Stimulated activated CD4-positive, alpha-beta T cell treated with anti-CD3 and anti-CD28 coated beads, Interleukin-1b, Interleukin-23, amount 100 ng/mL, for 4 hours (primary cell): ENCODE results near the gene CD72.
A peak's percentile ranks its signal among the peaks of the same experiment; 100 is the strongest.
"Not testable (repeated sequence)": the region's sequence is repeated elsewhere in the genome, so short reads cannot be mapped to it uniquely, and the experiment has no call there.

Source experiments
- DNase-seq, 2 donors: peaks; one replicate each; pipeline ENCODE4 v3.0.0-alpha.2; 2020; ENCODE audit warnings: low read depth in 2 of 2

Gene CD72

DNA sequence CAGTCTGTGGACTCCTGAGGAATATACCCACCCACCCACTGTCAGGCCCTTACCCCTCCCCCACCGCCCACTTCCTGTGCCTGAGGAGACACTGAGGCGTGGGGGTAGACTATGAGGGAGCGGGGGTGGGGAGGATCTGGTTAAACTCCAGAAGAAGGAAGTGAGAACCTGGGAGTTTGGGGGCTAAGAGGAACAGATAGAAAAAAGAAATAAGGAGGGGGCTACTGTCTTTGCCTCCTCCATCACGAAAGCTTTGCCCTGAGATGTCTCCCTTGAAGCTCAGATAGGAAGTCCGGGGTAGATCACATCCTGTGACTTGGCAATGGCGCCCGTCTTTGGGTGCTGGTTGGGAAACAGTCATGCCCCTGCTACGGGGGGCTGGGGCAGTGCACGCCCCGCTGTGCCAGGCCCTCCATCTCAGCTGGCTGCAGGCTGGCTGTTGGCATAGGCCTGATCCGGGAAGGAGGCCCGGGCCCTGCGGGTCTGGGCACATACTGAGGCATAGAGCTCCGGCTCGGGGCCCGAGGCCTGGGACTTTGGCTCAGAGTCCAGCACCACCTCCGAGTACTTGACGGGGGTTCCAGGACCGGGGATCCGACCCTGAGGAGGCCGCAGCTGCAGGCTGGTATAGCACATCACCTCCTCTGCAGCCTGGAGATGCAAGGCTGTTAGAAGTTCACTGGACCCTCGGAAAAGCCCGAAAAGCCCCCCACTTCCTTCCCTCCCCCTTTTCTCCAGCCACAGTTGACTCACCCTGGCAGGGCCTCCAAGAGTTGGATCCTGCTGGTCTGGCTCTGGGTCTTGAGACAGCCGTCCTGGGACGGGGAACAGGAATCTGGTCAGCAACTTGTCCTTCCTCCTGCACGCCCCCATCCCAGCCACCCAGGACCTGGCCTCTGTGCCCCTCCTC lies 31.5 kb upstream of the CD72 start:
- peak in 1 of 2 donors; percentile 40 for DNase-seq

DNA sequence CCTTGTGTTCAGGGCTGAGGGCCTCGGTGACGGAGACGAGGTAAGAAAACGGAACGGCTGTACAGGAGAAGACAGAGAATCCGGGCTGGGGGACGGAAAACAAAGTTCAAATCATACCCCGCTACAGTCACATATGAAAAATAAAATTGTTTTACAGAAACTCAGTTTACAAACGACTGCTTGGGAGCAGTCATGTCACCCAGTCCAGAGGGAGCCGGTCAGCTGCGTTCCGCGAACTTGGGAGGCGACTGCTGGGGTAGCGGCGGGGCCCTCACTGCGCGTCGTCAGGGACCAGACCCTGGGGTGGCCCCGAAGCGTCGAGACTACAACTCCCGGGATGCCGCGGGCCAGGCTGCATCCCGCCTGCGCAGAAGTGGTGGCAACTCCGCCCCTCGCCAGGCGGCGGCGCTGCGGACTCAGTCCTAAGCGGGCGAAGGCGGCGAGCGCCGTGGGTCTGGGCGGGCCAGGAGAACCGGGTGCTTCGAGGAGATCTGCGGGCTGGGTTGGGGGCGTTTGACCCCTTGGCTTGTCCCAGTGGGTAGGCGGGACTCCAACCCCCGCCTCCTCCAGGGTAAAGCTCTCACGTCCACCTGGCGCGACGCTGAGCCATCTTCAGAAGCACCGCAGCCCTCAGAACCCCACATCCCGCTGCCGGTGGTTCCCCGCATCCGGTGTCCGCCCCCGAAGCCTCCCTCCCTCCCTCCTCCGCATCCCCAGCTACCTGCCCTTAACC lies 28.5 kb upstream of the CD72 start:
- peak; percentile 86 to 89 for DNase-seq

DNA sequence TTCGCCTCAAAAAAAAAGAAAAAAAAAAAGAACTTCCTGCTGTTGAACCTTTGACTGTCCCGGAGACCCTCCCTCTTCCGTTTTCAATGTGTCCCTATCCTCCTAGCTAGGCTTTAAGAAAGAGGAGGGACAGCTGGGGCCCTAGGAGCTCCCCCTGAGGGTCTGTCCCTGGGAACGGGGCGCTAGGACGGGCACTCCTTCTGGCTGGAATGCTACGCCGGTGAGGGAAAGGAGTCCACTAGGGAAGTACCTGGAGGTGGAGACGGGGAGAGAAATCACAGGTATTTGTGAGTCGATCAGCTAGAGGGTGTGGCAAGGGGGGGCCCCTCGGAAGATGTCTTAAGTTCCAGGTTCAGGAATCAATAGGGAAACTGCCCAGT lies 27.9 kb upstream of the CD72 start:
- DNase-seq, result no peak

DNA sequence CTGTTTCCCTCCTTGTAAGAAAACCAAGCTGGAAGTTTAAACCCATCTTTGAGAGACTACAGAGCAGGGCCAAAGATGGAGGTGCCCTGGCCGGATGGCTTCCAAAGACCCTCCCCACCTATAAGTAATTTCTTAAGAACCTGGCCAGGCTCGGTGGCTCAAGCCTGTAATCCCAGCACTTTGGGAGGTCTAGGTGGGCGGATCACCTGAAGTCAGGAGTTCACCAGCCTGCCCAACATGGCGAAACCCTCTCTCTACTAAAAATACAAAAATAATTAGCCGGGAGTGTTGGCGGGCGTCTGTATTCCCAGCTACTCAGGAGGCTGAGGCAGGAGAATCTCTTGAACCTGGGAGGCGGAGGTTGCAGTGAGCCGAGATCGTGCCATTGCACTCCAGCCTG lies 27.5 kb upstream of the CD72 start:
- DNase-seq, result not testable (repeated sequence)

DNA sequence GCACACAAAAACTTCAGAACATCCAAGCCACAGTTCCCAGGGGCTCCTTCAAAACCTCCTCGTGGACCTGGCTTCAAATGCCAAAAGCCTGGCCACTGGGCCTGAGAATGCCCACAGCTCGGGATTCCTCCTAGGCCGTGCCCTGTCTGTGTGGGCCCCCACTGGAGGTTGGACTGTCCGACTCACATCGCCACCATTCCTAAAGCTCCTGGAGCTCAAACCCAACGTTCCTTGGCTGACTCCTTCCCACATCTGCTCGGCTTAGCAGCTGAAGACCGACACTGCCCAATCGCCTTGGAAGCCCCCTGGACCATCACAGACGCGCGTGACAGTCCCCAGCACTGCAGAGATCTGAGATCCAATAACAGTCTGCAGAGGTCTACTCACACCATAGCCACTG lies 24.8 kb upstream of the CD72 start:
- DNase-seq, result no peak

DNA sequence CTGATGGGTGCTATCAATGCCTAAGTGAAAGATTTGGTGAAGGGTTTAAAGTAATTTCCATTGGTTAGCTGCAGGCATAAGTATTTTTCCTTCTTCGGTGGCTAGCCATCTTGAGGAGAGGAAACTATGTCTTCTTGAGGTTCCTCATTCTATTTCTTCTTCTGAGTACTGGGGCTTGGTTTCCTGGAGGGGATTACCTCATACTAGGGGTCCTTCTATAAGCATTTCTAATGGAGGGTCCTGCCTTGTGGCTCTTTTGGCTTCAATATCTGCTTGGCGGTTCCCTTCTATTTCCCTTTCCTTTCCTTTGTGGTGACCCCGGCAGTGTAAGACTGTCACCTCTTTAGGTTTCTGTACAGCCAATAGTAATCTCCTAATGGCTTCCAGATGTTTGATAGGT lies 23.3 kb upstream of the CD72 start:
- not testable (repeated sequence) for DNase-seq

DNA sequence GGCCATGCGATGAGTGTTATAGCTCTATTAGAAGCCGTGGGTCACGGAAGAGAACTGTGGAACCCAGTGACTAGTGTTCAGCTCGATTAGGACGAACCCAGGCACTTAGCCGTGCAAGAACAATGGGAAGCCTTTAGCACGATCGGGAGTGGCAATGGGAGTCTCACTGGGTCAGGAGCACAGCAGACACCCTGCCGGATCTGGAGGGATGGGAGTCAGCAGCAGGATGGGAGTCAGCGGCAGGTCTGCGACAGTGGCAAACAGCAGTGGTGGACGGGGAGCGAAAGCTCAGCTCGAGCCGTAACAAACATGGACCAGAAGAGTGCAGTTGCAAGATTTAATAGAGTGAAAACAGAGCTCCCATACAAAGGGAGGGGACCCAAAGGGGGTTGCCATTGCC lies 22.2 kb upstream of the CD72 start:
- DNase-seq, result not testable (repeated sequence)

DNA sequence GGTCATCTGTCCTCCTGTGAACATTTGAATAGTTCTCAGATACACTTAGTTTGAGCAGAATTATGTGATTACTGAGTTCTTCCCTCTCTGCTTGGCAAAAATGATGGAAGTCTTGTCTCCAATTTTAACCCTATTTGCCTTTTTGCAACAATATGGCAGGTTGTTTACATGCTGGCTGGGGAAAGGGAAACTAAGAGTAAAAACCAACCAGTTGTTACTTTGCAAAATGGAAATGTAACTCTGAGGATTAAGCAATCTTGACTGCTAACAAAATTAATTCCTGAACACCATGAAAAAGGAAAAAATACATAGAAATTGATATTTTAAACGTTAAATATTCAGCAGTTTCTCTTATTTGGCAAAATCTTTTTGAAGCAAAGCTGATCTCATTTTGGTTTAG lies 21.4 kb upstream of the CD72 start:
- DNase-seq, result no peak

DNA sequence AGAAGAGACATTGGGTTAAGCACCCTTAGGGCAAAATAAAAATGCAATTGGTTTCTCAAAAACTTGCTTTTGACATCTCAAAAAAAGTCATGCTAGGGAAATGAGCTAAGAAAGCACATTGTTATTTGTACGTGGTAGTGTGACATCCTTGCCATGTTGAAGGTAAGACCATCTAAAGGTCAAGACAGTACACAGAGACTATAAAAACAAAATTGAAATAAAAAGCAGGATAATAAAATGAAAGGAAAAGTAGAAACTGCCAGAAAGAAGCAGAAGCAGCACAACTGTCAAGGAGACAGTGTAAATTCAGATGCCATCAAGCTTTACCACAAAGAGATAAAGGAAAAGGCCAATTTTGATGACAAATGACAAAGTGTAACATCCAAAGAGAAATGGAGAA lies 21.0 kb upstream of the CD72 start:
- not testable (repeated sequence) for DNase-seq

DNA sequence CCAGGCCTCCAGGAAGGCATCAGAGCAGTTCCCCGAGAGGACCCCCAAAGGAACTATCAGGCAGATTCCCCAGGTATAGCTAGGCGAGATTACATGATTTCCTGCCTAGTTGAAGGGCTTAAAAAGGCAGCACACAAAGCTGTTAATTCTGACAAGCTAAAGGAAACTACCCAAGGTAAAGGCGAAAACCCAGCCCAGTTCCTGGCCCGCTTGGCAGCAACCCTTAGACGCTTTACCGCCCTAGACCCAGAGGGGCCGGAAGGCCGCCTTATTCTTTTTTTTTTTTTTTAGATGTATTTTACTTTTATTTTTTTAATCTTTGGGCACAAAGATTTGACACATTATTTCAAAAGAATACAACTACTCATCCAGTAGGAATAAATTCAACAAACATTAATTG lies 20.5 kb upstream of the CD72 start:
- DNase-seq, result not testable (repeated sequence)

DNA sequence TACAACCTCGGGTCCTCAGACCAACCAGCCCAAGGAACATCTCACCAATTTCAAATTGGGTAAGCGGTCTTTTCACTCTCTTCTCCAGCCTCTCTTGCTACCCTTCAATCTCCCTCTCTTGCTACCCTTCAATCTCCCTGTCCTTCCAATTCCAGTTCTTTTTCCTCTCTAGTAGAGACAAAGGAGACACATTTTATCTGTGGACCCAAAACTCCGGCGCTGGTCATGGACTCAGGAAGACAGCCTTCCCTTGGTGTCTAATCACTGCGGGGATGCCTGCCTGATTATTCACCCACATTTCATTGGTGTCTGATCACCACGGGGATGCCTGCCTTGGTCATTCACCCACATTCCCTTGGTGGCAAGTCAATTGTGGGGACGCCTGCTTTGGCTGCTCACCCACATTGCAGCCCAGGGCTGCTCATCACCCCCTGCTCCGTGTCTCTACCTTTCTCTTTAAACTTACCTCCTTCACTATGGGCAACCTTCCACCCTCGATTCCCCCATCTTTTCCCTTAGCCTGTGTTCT lies 19.3 kb upstream of the CD72 start:
- DNase-seq, result not testable (repeated sequence)

DNA sequence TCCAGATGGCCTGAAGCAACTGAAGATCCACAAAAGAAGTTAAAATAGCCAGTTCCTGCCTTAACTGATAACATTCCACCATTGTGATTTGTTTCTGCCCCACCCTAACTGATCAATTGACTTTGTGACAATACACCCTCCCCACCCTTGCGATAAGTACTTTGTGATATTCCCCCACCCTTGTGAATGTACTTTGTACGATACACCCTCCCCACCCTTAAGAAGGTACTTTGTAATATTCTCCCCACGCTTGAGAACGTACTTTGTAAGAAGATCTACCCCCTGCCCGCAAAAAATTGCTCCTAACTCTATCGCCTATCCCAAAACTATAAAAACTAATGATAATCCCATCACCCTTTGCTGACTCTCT lies 18.6 kb upstream of the CD72 start:
- DNase-seq, result not testable (repeated sequence)

DNA sequence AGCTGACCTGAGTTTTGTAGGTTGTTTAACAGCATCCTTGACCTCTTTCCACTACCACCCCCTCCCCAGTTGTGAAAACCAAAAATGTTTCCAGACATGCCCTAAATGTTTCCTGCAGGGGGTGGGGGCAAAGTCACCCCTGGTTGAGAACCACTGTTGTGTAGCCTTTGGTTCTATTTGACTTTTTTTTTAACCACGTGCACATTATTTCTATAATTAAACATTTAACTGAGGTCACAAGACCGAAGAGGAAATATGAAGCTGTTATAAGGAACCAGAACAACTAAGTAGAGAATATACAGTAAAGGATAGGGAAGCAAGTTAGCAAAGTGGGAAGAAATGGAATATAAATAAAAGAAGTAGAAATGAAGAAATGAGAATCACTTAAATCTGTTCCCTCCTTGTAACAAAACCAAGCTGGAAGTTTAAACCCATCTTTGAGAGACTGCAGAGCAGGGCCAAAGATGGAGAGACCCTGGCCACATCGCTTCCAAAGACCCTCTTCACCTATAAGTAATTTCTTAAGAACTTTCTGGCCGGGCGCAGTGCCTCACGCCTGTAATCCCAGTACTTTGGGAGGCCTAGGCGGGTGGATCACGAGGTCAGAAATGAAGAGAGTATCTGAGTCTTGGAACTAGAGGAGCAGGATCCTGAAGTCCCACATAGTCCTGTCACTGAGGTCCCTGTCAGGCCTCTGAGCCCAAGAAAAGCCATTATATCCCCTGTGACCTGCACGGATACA lies 18.1 kb upstream of the CD72 start:
- DNase-seq, result no peak

DNA sequence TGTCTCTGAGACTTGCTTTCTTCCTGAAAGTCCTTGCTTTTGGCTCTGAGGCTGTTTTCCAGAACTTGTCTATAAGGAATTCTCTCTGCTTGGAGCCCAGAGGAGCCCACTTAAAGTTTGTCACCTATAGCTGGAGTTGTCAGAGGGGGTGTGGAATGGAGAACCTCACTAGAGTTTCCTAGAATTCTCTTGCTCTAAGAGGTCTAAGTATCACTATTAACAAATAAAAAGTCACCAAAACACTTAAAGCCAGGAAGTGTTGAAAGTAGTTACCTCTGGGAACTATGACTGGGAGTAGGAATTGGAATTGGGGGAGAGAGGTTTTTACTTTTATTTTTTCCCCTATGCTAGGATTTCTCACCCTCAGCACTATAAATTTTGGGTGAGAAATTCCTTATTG lies 17.5 kb upstream of the CD72 start:
- no peak for DNase-seq

DNA sequence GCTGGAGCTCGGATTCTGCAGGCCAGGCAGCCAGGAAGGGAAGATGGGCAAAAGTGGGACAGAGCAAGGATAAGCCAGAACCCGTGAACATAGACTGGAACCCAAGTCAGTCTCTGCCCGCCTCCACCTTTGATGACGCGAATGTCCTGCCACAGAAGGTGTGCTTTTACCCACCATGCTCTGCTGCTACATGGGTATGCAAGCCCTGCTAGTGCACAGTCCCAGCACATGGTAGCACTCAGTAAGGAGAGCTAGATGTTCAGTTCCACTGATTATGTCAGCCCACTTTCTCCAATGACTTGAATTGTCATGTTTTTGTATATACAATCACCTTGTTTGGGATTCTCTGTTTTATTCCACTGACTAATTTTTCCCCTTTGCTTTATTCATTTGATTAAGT lies 11.4 kb upstream of the CD72 start:
- DNase-seq, result no peak

DNA sequence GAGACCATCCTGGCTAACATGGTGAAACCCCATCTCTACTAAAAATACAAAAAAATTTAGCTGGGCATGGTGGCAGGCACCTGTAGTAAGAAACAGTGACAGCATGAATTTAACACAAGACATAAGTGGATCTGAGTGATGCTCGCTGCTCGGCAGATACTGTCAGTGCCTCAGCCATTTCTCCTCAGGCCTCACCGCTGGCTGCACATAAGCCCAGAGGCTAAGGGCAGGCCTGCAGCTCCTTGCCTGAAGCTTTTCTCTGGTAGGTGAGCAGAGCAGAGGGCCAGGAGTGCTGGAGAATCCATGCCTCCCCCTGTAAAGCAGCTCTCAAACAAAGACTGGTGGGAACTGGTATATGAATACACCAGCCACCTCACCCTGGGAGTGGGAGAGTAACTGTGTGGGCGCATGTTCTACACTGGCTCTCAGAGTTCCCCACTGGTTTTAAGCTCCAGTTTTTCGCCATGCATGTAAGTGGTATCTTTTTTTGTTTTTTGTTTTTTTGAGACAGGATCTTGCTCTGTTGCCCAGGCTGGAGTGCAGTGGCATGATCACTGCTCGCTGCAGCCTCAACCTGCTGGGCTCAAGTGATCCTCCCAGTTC lies 10.3 kb upstream of the CD72 start:
- DNase-seq, result no peak

DNA sequence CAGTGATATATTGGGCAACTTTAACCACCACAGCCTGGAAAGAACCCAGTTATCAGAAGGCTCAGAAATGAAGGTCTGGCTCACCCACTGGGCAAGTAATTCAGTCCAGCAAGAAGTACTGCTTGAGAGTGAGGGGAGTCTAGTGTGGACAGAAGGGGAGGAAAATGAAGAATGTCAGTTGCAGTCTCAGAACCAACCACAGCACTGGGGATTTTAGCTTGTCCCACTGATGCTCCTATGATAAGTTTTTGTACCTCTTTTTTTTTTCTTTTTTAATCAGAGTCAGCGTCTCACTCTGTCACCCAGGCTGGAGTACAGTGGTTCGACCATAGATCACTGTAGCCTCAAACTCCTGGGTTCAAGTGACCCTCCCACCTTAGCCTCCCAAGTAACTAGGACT lies 9.4 kb upstream of the CD72 start:
- no peak for DNase-seq

DNA sequence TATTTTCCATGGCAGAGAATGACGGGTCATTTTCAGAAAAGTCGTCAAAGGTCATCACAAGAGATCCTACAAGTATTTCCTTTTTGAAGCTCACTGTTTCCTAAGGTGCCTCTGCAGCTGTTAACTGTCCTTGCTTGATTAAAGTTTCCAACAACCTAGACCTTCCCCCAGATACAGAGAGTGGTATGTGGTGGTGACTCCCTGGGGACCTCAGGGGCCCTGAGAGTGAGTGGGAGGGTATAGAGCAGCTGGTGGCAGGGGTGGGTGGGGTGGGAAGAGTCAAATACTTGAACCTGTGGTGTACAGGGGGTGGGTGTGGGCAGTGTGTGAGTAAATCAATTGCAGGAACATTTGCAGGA lies 1.6 kb upstream of the CD72 start:
- DNase-seq, result no peak

DNA sequence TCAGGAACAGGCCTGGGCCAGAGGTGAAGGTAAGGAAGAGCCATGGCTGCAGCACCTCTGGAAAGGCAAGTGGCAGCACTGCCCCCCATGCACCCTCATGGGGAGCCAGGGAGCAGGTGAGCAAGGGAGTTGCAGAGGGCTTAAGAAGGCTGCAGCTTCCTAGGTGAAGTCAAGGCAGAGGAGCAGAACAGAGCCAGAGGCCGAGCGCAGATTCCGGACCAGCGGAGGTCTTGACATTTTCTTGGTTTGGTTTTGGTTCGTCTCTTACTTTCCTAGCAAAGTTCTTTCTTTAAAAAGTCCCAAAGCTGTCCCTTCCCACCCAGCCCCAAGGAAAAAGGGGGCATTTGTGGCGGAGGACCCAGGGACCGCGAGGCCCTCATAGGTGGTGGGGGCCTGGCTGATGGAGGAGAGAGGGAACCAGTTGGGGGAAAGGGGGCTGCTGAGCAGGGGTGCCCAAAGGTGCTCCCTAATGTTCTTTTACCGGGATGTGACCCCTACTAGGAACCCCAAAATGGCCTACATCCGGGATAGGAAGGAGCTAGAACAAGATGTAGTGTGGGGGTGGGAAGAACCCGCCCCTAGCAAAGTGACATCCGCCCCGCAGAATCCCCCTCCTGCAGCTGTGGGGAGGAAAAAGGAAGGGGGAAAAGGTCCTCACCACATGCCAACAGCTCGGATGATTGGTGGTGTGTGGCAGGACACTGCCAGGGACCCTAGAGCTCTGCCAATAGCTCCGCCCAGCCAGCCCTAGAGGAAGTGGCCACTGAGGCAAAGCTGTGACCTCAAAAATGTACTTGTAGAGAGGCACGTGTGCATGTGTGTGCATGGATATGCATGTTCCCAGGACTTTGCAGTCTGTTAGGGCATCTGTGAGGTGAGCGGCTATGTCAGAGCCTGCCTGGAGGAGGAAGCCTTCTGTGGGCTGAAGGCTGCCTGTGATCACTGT lies 914 bp upstream of the CD72 start:
- no peak for DNase-seq

DNA sequence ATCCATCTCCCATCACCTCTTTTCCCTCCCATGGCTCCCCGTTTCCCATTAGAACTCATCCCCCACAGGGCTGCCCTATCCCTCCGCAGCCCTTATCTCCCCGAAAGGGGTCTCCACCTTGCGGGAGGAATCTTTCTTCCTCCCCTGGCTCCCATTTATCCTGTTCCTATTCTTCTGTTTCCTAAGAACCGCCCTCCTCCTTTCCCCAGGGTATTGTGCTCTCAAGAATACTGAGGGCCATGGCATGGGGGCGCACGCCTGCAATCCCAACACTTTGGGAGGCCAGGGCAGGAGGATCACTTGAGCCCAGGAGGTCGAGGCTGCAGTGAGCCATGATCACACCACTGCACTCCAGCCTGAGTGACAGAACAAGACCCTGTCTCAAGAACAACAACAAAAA lies 665 bp downstream of the CD72 start:
- no peak for DNase-seq
